Measurements from ENCODE around the gene BABAM2. TPM values are rescaled to one million over a fixed set of nuclear protein-coding genes. Genes with fewer than 3 reads are reported as not detected.

The BABAM2 gene
- polyA plus RNA-seq, 3 donors = 33.2 to 52.8 (median 49.3) TPM

GRCh38 chr2:28322051-28322450, 431.5 kb downstream of the BABAM2 start:
- Histone ChIP-seq H3K4me2 (replicated peaks; ENCODE audit: extremely low read depth, low read length, poor library complexity, severe bottlenecking) (no peak overlapping the region), H3K9ac (ENCODE audit: insufficient read depth, low read length, poor library complexity, severe bottlenecking) (no peak overlapping the region), H3K79me2 (ENCODE audit: insufficient read depth, low read length) (no peaks in the 10 kb centered on the region), H3K4me3 (replicated peaks in 1 of 3; ENCODE audit: low read depth in 2 of 3, low read length in 3 of 3) (no peak overlapping the region), H4K20me1 (ENCODE audit: insufficient read depth, low read length) (no peaks in the 10 kb centered on the region), H3K27me3 (ENCODE audit: control insufficient read depth in 2 of 2, insufficient read depth in 2 of 2, low read length in 2 of 2) (no peaks in the 10 kb centered on the region), H3K9me3 (replicated peaks in 1 of 2; ENCODE audit: control insufficient read depth in 1 of 2, insufficient read depth in 1 of 2, low read length in 2 of 2) (no peaks in the 10 kb centered on the region), H3K36me3 (replicated peaks in 1 of 2; ENCODE audit: control insufficient read depth in 1 of 2, insufficient read depth in 2 of 2, low read length in 2 of 2) (peaks cover 0 to 9% of the 10 kb centered on the region in 2 donors), H3K27ac (ENCODE audit: low read depth in 1 of 2, low read length in 2 of 2) (no peak overlapping the region), H3K4me1 (ENCODE audit: control insufficient read depth in 1 of 2, insufficient read depth in 2 of 2, low read length in 2 of 2) (peaks cover 16 to 29% of the 10 kb centered on the region in 2 donors), H2AFZ (ENCODE audit: insufficient read depth, low read depth, low read length, poor library complexity, severe bottlenecking) (no peak overlapping the region)
- H3K4me3 Mint-ChIP-seq = no peak overlapping the region
- H3K36me3 Mint-ChIP-seq = peaks cover 14 to 18% of the 10 kb centered on the region in 2 donors
- no peak for DNase-seq
- no peaks in the 10 kb centered on the region for H3K9me3 Mint-ChIP-seq
- peaks cover 0 to 3% (median 2%) of the 10 kb centered on the region in 3 donors for H3K27me3 Mint-ChIP-seq (ENCODE audit: low read depth in 3 of 3)
- intact Hi-C loops (cut with micrococcal nuclease) = no loop called here
- no peak for TF ChIP-seq CTCF (IDR thresholded peaks at IDR 0.05)
- H3K4me1 Mint-ChIP-seq = peaks cover 36% of the 10 kb centered on the region
- 56% methylated on average over 2 of the region's 5 CpGs for WGBS (ENCODE audit: insufficient coverage)
- peak overlapping the region in 3 of 7 donors; percentile 10 to 37 (median 23) for H3K27ac Mint-ChIP-seq

GRCh38 chr2:28322456-28322855, 431.9 kb downstream of the BABAM2 start:
- Histone ChIP-seq H3K4me1 (ENCODE audit: control insufficient read depth in 1 of 2, insufficient read depth in 2 of 2, low read length in 2 of 2) (peaks cover 17 to 30% of the 10 kb centered on the region in 2 donors), H3K9me3 (replicated peaks in 1 of 2; ENCODE audit: control insufficient read depth in 1 of 2, insufficient read depth in 1 of 2, low read length in 2 of 2) (no peaks in the 10 kb centered on the region), H3K9ac (ENCODE audit: insufficient read depth, low read length, poor library complexity, severe bottlenecking) (no peak overlapping the region), H3K4me3 (replicated peaks in 1 of 3; ENCODE audit: low read depth in 2 of 3, low read length in 3 of 3) (no peak overlapping the region), H3K79me2 (ENCODE audit: insufficient read depth, low read length) (no peaks in the 10 kb centered on the region), H2AFZ (ENCODE audit: insufficient read depth, low read depth, low read length, poor library complexity, severe bottlenecking) (no peak overlapping the region), H3K36me3 (replicated peaks in 1 of 2; ENCODE audit: control insufficient read depth in 1 of 2, insufficient read depth in 2 of 2, low read length in 2 of 2) (peaks cover 0 to 12% of the 10 kb centered on the region in 2 donors), H3K27me3 (ENCODE audit: control insufficient read depth in 2 of 2, insufficient read depth in 2 of 2, low read length in 2 of 2) (no peaks in the 10 kb centered on the region), H4K20me1 (ENCODE audit: insufficient read depth, low read length) (no peaks in the 10 kb centered on the region), H3K27ac (ENCODE audit: low read depth in 1 of 2, low read length in 2 of 2) (no peak overlapping the region), H3K4me2 (replicated peaks; ENCODE audit: extremely low read depth, low read length, poor library complexity, severe bottlenecking) (no peak overlapping the region)
- H3K9me3 Mint-ChIP-seq = no peaks in the 10 kb centered on the region
- peaks cover 0 to 3% (median 2%) of the 10 kb centered on the region in 3 donors for H3K27me3 Mint-ChIP-seq (ENCODE audit: low read depth in 3 of 3)
- H3K36me3 Mint-ChIP-seq = peaks cover 18 to 20% of the 10 kb centered on the region in 2 donors
- H3K27ac Mint-ChIP-seq = no peak overlapping the region
- intact Hi-C loops (cut with micrococcal nuclease) = no loop called here
- 96% methylated on average over 8 of the region's 8 CpGs for WGBS (ENCODE audit: insufficient coverage)
- TF ChIP-seq CTCF (IDR thresholded peaks at IDR 0.05) = no peak
- no peak for DNase-seq
- peaks cover 36% of the 10 kb centered on the region for H3K4me1 Mint-ChIP-seq
- no peak overlapping the region for H3K4me3 Mint-ChIP-seq
